PFSK-1 (cell line): Measurements from ENCODE around the gene ARFGAP3.

Source experiments
- FOXP2 ChIP-seq: optimal IDR thresholded peaks from 2 replicates; pipeline ENCODE3; 2011; ENCODE audit warnings: borderline replicate concordance, control low read depth, inconsistent platforms; ENCODE audit not compliant: insufficient read depth; ENCODE audit errors: extremely low read length, extremely low read depth
- POLR2AphosphoS5 ChIP-seq: IDR thresholded peaks from 2 replicates; pipeline ENCODE4 v1.6.1; 2012; ENCODE audit warnings: low read depth, mild to moderate bottlenecking, control low read depth, low read length, moderate library complexity
- REST ChIP-seq, 2 experiments: IDR thresholded peaks; 2 replicates each; pipeline versions ENCODE4 v1.6.1 to v1.8.0; 2011 to 2012; ENCODE audit warnings: low read depth in 2 of 2, low read length in 2 of 2, control low read depth in 1 of 2, inconsistent platforms in 1 of 2, mild to moderate bottlenecking in 1 of 2, moderate library complexity in 1 of 2; ENCODE audit not compliant: insufficient read depth in 1 of 2
- SIN3A ChIP-seq: IDR thresholded peaks from 2 replicates; pipeline ENCODE4 v1.6.1; 2012; ENCODE audit warnings: mild to moderate bottlenecking, low read length, moderate library complexity, borderline replicate concordance; ENCODE audit not compliant: insufficient read depth
- TAF1 ChIP-seq: IDR thresholded peaks from 2 replicates; pipeline ENCODE4 v1.6.1; 2012; ENCODE audit warnings: low read length, control low read depth, borderline replicate concordance; ENCODE audit not compliant: insufficient read depth

- no peak for TF ChIP-seq TAF1
- TF ChIP-seq POLR2AphosphoS5, result no peak
- TF ChIP-seq SIN3A, result no peak
- TF ChIP-seq REST (IDR thresholded peaks at IDR 0.05; ENCODE audit: insufficient read depth in 1 of 2, low read depth in 2 of 2, low read length in 2 of 2), result no peak
- TF ChIP-seq FOXP2, result no peak
Measured at GRCh38 chr22:42866100-42866499, 9.0 kb upstream of the ARFGAP3 start.
